Activated T-cell treated with anti-CD3 and anti-CD28 coated beads, Interleukin-2, amount 50 U/mL, for 4 hours (primary cell): ENCODE results near the gene RNF135. TPM values are rescaled to one million over a fixed set of nuclear protein-coding genes. Genes with fewer than 3 reads are reported as not detected.
"Not testable (repeated sequence)": the region's sequence is repeated elsewhere in the genome, so short reads cannot be mapped to it uniquely, and the experiment has no call there.

Experiments
- ATAC-seq, 2 donors: fragments of 200-7000 bp; cut with Tn5 transposase; one replicate each; pipeline ENCODE4 v1.10.0; 2021
- DNase-seq: peaks from one replicate; pipeline ENCODE4 v3.0.0-alpha.2; 2020
- H3K27me3 Mint-ChIP-seq: one replicate; pipeline ENCODE4 v1.8.0; 2021; ENCODE audit warnings: low read depth, mixed read lengths
- H3K36me3 Mint-ChIP-seq: one replicate; pipeline ENCODE4 v1.8.0; 2022; ENCODE audit warnings: mixed read lengths; ENCODE audit not compliant: insufficient read depth
- H3K4me1 Mint-ChIP-seq: one replicate; pipeline ENCODE4 v1.8.0; 2021; ENCODE audit warnings: low read depth, mixed read lengths
- H3K4me3 Mint-ChIP-seq: one replicate; pipeline ENCODE4 v1.8.0; 2021; ENCODE audit warnings: mild to moderate bottlenecking, moderate library complexity, mixed read lengths
- H3K9me3 Mint-ChIP-seq: one replicate; pipeline ENCODE4 v1.8.0; 2021; ENCODE audit warnings: mixed read lengths
- total RNA-seq, 3 donors: library from RNA; stranded (reverse); gene quantifications; one replicate each; pipeline ENCODE4 v1.2.1, GENCODE V29; 2021

Gene RNF135
- total RNA-seq, 3 donors from 2014 or later: 4.2 to 4.8 (median 4.7) TPM

DNA sequence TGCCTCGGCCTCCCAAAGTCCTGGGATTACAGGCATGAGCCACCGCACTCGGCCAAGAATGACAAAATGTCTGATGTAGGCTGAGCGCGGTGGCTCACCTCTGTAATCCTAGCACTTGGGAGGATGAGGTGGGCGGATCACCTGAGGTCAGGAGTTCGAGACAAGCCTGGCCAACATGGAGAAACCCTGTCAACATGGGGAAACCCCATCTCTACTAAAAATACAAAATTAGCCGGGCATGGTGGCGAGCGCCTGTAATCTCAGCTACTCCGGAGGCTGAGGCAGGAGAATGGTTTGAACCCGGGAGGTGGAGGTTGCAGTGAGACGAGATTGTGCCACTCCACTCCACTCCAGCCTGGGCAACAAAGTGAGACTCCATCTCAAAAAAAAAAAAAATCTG is 2.9 kb upstream of the RNF135 start:
- not testable (repeated sequence) for ATAC-seq, H3K9me3 Mint-ChIP-seq, H3K4me3 Mint-ChIP-seq, H3K27me3 Mint-ChIP-seq, H3K36me3 Mint-ChIP-seq, DNase-seq
- H3K4me1 Mint-ChIP-seq: peaks cover 26% of the 10 kb centered on the region

DNA sequence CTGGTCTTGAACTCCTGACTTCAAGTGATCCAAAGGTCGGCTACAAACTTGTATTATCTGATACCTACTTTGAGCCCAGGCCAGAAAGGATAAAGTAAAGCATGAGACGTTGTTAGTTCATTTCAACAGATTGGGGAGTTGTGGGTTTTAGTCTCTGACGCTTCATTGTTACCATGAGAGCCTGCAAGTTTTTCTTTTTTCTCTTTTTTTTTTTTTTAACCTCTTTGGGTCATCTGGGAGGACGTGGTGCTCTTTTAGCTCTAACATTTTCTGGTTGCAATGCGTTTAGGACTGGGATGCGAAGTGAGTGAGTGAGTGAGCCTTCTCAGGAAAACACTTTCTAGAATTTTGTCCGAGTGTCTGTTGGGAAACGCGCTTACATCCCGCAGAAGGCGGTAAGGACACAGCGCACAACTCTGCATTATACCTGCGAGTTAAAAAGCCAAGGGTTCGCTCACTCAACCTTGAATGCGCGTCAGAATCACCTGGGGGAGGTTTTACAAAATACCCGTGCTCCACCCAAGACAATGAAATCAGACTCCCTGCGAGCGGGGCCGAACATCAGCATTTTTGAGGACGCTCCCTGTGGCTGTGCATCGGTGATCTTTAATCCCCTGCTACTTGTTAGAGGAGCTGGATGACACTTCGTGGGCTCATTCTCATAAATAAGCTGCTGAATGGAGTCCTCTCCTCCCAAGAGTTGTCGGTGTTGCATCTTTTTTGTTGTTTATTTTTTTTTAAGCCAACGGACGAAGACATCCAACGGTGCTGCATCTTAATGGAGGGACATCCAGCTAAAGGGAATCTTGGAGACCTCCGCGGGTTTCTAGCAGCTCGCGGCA is 629 bp upstream of the RNF135 start:
- Mint-ChIP-seq H3K4me1 (peaks cover 30% of the 10 kb centered on the region), H3K27me3 (peaks cover 2% of the 10 kb centered on the region), H3K36me3 (peaks cover under 1% of the 10 kb centered on the region), H3K9me3 (no peaks in the 10 kb centered on the region), H3K4me3 (peak overlapping the region; percentile 95)
- ATAC-seq (peak in 1 of 2 donors; percentile 22), DNase-seq (peak; percentile 9)

DNA sequence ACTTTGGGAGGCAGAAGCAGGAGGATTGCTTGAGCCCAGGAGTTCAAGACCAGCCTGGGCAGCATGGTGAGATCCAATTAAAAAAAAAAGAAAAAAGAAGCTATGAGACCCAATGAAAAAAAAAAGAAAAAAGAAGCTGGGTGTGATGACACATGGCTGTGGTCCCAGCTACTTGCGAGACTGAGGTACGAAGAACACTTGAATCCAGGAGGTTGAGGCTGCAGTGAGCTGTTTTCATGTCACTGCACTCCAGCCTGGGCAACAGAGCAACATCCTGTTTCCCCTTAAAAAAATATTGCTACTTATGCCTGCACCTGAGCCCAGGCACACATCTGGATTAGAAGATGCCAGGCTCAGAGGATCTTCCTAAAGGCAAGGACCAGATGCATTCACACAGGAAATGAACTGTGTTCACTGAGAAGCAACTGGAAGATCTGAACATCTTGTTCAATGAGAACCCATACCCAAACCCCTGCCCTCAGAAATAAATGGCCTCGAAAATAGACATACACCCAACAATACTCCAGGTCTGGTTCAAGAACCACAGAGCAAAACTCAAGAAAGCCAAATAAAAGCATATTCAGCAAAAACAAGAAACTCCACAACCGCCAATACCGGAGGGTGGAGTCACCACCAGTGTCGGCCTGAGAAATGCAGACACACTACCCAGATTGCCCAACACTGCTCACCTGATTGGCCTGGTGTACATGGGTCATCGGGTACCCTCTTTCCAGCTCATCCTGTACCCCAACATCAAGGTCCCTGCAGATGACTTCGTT is 4.4 kb downstream of the RNF135 start:
- H3K27me3 Mint-ChIP-seq: peaks cover 2% of the 10 kb centered on the region
- H3K4me1 Mint-ChIP-seq: peaks cover 26% of the 10 kb centered on the region
- no peak overlapping the region for H3K4me3 Mint-ChIP-seq
- H3K36me3 Mint-ChIP-seq: peaks cover 9% of the 10 kb centered on the region
- DNase-seq (no peak), ATAC-seq (no peak)
- H3K9me3 Mint-ChIP-seq: no peaks in the 10 kb centered on the region

DNA sequence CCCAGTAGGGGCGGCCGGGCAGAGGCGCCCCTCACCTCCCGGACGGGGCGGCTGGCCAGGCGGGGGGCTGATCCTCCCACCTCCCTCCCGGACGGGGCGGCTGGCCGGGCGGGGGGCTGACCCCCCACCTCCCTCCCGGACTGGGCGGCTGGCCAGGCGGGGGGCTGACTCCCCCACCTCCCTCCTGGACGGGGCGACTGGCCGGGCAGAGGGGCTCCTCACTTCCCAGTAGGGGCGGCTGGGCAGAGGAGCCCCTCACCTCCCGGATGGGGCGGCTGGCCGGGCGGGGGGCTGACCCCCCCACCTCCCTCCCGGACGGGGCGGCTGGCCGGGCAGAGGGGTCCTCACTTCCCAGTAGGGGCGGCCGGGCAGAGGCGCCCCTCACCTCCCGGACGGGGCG is 9.1 kb downstream of the RNF135 start:
- not testable (repeated sequence) for H3K9me3 Mint-ChIP-seq, ATAC-seq, H3K27me3 Mint-ChIP-seq, DNase-seq, H3K36me3 Mint-ChIP-seq, H3K4me3 Mint-ChIP-seq, H3K4me1 Mint-ChIP-seq

DNA sequence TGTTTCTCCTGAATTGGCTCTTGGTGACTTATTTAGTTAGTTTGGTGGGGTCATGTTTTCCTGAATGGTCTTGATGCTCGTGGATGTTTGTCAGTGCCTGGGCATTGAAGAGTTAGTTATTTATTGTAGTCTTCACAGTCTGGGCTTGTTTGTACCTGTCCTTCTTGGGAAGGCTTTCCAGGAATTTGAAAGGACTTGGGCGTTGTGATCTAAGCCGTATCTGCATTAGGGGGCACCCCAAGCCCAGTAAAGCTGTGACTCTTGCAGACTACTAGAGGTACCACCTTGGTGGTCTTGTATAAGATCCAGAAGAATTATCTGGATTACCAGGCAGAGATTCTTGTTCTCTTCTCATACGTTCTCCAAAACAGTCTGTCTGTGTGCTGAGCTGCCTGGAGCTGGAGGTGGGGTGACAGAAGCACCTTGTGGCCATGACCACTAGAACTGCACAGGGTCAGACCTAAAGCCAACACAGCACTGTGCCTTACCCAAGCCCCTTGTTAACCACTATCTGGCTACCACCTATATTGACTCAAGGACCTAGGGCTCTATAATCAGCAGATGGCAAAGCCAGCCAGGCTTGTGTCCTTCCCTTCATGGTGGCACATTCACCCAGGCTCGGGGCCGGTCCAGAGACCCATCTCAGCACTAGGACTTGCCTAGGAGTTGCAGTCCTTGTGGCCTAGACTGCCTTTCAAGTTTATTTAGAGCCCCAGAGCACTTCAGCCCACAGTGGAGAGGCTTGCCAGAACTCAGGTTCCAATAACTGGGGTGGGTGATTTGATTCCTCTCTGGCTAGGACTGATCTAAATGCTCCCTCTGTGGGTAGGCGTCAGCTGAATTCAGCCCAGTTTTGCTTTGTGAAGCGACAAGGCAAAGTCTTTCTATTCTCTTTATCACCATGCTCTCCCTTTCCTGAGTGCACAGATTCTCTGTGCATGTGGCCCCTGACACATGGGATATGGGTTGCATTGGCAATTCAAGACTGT is 11.0 kb downstream of the RNF135 start:
- Mint-ChIP-seq H3K36me3 (peaks cover 15% of the 10 kb centered on the region), H3K4me1 (peaks cover 4% of the 10 kb centered on the region), H3K4me3 (no peak overlapping the region), H3K27me3 (no peaks in the 10 kb centered on the region), H3K9me3 (no peaks in the 10 kb centered on the region)
- ATAC-seq (no peak), DNase-seq (no peak)

DNA sequence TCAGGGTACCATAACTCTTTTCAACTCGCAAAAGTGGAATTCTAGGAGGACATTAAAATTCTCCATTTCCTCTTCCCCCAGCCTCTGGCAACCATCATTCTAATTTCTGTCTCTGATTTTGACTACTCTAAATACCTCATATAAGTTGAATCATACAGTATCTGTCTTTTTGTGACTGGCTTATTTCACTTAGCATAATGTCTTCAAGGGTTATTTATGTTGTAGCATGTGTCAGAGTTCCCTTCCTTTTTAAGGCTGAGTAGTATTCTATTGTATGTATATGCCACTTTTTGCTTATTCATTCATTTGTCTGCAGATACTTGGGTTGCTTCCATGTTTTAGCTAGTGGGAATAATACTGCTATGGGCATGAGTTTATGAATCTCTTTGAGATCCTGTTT is 12.0 kb downstream of the RNF135 start:
- Mint-ChIP-seq H3K4me1 (peaks cover 3% of the 10 kb centered on the region), H3K27me3 (no peaks in the 10 kb centered on the region), H3K36me3 (peaks cover 16% of the 10 kb centered on the region), H3K9me3 (no peaks in the 10 kb centered on the region), H3K4me3 (no peak overlapping the region)
- ATAC-seq (peak; percentile 58), DNase-seq (no peak)

DNA sequence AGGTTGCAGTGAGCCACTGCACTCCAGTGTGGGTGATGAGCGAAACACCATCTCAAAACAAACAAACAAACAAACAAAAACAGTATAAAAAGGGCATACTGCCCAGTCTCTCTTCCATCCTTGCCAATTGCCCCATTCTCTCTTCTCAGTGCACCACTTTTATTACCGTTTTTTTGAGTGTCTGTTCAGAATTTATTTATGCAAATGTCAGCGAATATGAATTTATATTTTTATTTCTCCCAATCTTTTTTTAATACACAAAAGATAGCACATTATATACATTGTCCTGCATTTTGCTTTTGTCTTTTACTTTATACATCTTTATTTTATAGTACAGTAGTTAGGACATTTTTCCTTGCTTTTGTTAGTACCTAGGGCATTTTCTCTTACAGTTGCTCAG is 19.6 kb downstream of the RNF135 start:
- Mint-ChIP-seq H3K9me3 (no peaks in the 10 kb centered on the region), H3K36me3 (peaks cover 17% of the 10 kb centered on the region), H3K27me3 (no peaks in the 10 kb centered on the region), H3K4me3 (no peak overlapping the region), H3K4me1 (no peaks in the 10 kb centered on the region)
- ATAC-seq: no peak
- no peak for DNase-seq

DNA sequence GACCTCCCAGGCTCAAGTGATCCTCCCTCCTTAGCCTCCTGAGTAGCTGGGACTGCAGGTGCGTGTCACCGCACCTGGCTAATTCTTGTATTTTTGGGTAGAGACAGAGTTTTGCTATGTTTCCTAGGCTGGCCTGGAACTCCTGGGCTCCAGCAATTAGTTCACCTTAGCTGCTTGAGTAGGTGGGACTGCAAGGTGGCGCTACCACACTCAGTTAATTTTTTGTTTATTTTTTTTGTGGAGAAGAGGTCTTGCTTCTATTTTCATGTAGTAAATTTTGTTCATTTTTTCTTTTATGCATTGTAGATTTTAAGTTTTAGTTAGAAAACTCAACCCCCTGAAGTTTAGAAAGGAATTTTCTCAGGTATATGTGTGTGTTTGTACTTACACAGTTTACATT is 21.7 kb downstream of the RNF135 start:
- no peak for ATAC-seq
- Mint-ChIP-seq H3K36me3 (peaks cover 9% of the 10 kb centered on the region), H3K4me1 (no peaks in the 10 kb centered on the region), H3K9me3 (no peaks in the 10 kb centered on the region), H3K27me3 (no peaks in the 10 kb centered on the region), H3K4me3 (no peak overlapping the region)
- DNase-seq: no peak

DNA sequence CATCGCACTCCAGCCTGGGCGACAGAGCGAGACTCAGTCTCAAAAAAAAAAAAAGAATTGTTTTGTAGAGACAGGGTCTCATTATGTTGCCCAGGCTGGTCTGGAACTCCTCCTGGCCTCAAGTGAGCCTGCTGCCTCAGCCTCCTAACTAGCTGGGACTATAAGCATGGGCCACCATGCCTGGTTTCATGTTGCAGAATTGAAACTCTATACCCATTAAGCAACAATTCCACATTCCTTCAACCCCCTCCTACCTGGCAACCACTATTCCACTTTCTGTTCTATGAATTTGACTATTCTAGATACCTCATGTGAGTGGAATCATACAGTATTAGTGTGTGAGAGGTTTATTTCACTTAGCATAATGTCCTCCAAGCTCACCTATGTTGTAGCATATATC is 24.5 kb downstream of the RNF135 start:
- no peak for ATAC-seq

DNA sequence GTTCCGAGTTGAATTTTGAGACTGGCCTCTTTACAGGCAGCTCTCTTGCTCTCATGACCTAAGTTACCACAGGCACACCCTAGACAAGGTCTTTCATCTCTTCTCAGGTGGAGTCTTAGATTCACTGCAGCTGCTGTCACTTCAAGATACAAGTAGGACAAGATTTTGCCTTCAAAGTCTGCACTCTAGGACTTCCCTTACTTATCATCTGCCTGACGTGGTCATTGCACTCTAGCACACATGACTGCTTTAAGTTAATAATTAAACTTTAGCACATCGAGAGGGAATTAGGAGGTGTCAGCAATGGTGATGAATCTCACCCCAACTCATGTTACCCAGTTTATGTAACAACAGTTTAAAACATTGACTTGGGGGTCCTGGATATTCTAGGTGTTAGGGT is 25.6 kb downstream of the RNF135 start:
- DNase-seq: no peak
- no peak for ATAC-seq

More for the DNA sequence above, 24.5 kb downstream of the RNF135 start:
- no peaks in the 10 kb centered on the region for H3K27me3 Mint-ChIP-seq
- no peaks in the 10 kb centered on the region for H3K4me1 Mint-ChIP-seq
- no peak for DNase-seq
- no peaks in the 10 kb centered on the region for H3K9me3 Mint-ChIP-seq
- no peak overlapping the region for H3K4me3 Mint-ChIP-seq
- H3K36me3 Mint-ChIP-seq: peaks cover 12% of the 10 kb centered on the region

DNA sequence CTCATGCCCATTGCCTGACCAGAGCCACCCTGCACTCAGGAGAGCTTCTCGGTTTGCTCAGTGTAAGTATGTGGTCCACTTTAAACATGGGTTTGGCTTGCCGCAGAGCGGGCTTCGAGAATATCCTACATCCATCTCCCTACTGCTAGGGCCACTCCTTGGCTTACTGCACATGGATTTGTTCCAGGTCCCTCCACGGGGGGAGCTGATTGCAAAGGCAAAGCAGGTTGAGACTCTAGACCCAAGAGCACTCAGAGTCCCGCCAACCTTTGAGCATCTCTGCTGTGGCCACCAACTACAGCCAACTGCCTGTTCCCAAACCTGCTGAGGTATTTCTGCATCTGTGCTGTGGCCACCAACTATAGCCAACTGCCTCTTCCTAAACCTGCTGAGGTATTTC is 26.4 kb downstream of the RNF135 start:
- ATAC-seq (no peak), DNase-seq (no peak)
- H3K4me3 Mint-ChIP-seq: no peak overlapping the region
- no peaks in the 10 kb centered on the region for H3K4me1 Mint-ChIP-seq
- no peaks in the 10 kb centered on the region for H3K9me3 Mint-ChIP-seq
- no peaks in the 10 kb centered on the region for H3K27me3 Mint-ChIP-seq
- H3K36me3 Mint-ChIP-seq: peaks cover 10% of the 10 kb centered on the region

More for the DNA sequence above, 25.6 kb downstream of the RNF135 start:
- no peak overlapping the region for H3K4me3 Mint-ChIP-seq
- no peaks in the 10 kb centered on the region for H3K4me1 Mint-ChIP-seq
- H3K9me3 Mint-ChIP-seq: no peaks in the 10 kb centered on the region
- peaks cover 10% of the 10 kb centered on the region for H3K36me3 Mint-ChIP-seq
- no peaks in the 10 kb centered on the region for H3K27me3 Mint-ChIP-seq

DNA sequence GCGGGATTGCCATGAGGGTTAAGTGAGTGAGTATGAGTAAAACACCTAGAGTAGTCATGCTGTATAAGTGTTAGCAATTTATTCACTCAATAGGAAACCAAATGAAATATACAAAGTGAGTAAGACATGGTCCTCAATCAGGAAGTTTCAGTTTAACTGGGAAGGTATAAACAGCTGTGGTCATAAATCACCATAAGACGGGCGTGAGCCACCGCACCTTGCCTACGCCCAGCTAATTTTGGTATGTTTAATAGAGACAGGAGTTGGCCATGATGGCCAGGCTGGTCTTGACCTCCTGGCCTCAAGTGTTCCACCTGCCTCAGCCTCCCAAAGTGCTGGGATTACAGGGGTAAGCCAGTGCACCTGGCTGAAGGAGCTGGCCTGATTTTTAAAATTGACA is 27.0 kb downstream of the RNF135 start:
- Mint-ChIP-seq H3K36me3 (peaks cover 12% of the 10 kb centered on the region), H3K4me3 (no peak overlapping the region), H3K27me3 (no peaks in the 10 kb centered on the region), H3K9me3 (no peaks in the 10 kb centered on the region), H3K4me1 (no peaks in the 10 kb centered on the region)
- no peak for ATAC-seq
- DNase-seq: no peak

DNA sequence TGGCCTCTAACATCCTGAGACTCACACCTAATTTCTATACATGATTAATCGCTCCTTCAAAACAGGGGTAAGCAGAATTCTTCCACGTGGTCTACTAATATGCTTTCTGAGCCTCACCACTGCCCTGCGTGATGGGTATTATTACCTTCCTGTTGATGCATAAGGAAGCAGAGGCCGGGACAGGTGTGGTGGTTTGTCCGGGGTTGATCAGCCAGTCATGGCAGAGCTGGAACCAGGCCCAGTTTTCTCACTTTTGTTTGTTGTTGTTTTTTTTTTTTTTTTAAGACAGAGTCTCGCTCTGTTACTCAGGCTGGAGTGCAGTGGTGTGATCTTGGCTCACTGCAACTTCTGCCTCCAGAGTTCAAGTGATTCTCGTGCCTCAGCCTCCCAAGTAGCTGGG is 31.2 kb downstream of the RNF135 start:
- no peaks in the 10 kb centered on the region for H3K9me3 Mint-ChIP-seq
- peaks cover 16% of the 10 kb centered on the region for H3K36me3 Mint-ChIP-seq
- DNase-seq (no peak), ATAC-seq (no peak)
- no peaks in the 10 kb centered on the region for H3K4me1 Mint-ChIP-seq
- H3K4me3 Mint-ChIP-seq: no peak overlapping the region
- no peaks in the 10 kb centered on the region for H3K27me3 Mint-ChIP-seq
